Neural progenitor cell (in vitro differentiated cells): ENCODE results near the gene MFAP2. TPM values are rescaled to one million over a fixed set of nuclear protein-coding genes. Genes with fewer than 3 reads are reported as not detected.
A peak's percentile ranks its signal among the peaks of the same experiment; 100 is the strongest.

ENCODE experiments used
- DNase-seq: peaks from one replicate; pipeline ENCODE4 v3.0.0-alpha.2; 2016; ENCODE audit warnings: low spot score
- H2AFZ ChIP-seq: fragments of 200-600 bp; sonication (generic); replicated peaks from 2 replicates; pipeline ENCODE4 v1.6.1; 2016; ENCODE audit warnings: antibody characterized with exemption
- H3F3A ChIP-seq: fragments of 200-600 bp; sonication (generic); 2 replicates; pipeline ENCODE4 v1.6.1; 2016; ENCODE audit warnings: antibody characterized with exemption, low read depth
- H3K27ac ChIP-seq: fragments of 200-600 bp; sonication (generic); 2 replicates; pipeline ENCODE4 v1.5.1; 2016; ENCODE audit warnings: mild to moderate bottlenecking
- H3K27me3 ChIP-seq: fragments of 200-600 bp; sonication (generic); 2 replicates; pipeline ENCODE4 v1.6.1; 2016; ENCODE audit warnings: mild to moderate bottlenecking, moderate library complexity
- H3K36me3 ChIP-seq: fragments of 200-600 bp; sonication (generic); 2 replicates; pipeline ENCODE4 v1.5.1; 2016
- H3K4me1 ChIP-seq: fragments of 200-600 bp; sonication (generic); 2 replicates; pipeline ENCODE4 v1.6.1; 2016; ENCODE audit warnings: mixed run types
- H3K4me2 ChIP-seq: fragments of 200-600 bp; sonication (generic); 2 replicates; pipeline ENCODE4 v1.6.1; 2016
- H3K4me3 ChIP-seq: fragments of 200-600 bp; sonication (generic); 2 replicates; pipeline ENCODE4 v1.5.1; 2016
- H3K79me2 ChIP-seq: fragments of 200-600 bp; sonication (generic); 2 replicates; pipeline ENCODE4 v1.6.1; 2016; ENCODE audit warnings: low read depth
- H3K9ac ChIP-seq: fragments of 200-600 bp; sonication (generic); 2 replicates; pipeline ENCODE4 v1.6.1; 2016
- H3K9me3 ChIP-seq: fragments of 200-600 bp; sonication (generic); 2 replicates; pipeline ENCODE4 v1.5.1; 2016; ENCODE audit warnings: low read depth
- H4K20me1 ChIP-seq: fragments of 200-600 bp; sonication (generic); 2 replicates; pipeline ENCODE4 v1.6.1; 2016; ENCODE audit warnings: low read depth
- H3K27ac Mint-ChIP-seq: 3 replicates; pipeline ENCODE4 v1.8.0; 2021; ENCODE audit warnings: mixed read lengths
- H3K27me3 Mint-ChIP-seq: 2 replicates; pipeline ENCODE4 v1.8.0; 2022; ENCODE audit warnings: low read depth, mild to moderate bottlenecking, inconsistent platforms, moderate library complexity, mixed read lengths; ENCODE audit not compliant: insufficient read depth
- H3K36me3 Mint-ChIP-seq: 3 replicates; pipeline ENCODE4 v1.8.0; 2021; ENCODE audit warnings: mixed read lengths
- H3K4me1 Mint-ChIP-seq: 3 replicates; pipeline ENCODE4 v1.8.0; 2021; ENCODE audit warnings: mixed read lengths
- H3K4me3 Mint-ChIP-seq: 3 replicates; pipeline ENCODE4 v1.8.0; 2021; ENCODE audit warnings: mild to moderate bottlenecking, moderate library complexity, mixed read lengths
- H3K9me3 Mint-ChIP-seq: 3 replicates; pipeline ENCODE4 v1.8.0; 2020; ENCODE audit warnings: mixed read lengths
- CTCF ChIP-seq: fragments of 200-600 bp; sonication (generic); IDR thresholded peaks from 2 replicates; pipeline ENCODE4 v1.5.1; 2017; ENCODE audit warnings: antibody characterized with exemption, mild to moderate bottlenecking
- EZH2 ChIP-seq: fragments of 200-600 bp; sonication (generic); IDR thresholded peaks from 2 replicates; pipeline ENCODE4 v1.6.1; 2017; ENCODE audit warnings: antibody characterized with exemption, mild to moderate bottlenecking, moderate library complexity
- EZH2phosphoT487 ChIP-seq: fragments of 200-600 bp; sonication (generic); IDR thresholded peaks from 2 replicates; pipeline ENCODE4 v1.6.1; 2017; ENCODE audit warnings: antibody characterized with exemption
- total RNA-seq: library from RNA; depleted of rRNA; stranded (reverse); fragments of >200 nt; gene quantifications from 2 replicates; pipeline ENCODE4 v1.2.3, GENCODE V29; 2015; ENCODE audit warnings: low replicate concordance

The MFAP2 gene
- total RNA-seq, 1 donor from 2014 or later = 68.8 TPM

DNA sequence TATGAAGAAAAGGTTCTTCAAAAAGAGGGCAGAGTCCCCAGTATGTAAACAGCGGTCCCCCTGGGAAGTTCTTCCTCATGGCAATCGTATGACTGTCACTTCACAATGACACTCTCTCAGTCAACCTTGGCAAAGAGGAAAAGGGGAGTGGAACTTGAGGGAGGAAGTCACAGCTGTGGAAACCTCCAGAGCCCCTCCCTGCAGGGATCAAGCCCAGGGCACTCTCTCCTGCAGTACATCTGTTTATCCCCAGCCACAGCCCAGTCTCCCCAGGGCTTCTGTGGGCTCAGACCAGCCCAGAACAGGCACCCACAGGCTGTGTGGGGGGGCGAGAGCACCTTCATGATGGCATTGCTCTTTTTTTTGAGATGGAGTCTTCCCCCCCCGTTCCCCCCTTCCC, 29.3 kb upstream of the MFAP2 start:
- Mint-ChIP-seq H3K4me1 (peaks cover 35% of the 10 kb centered on the region), H3K4me3 (peak overlapping the region; percentile 67), H3K27me3 (peaks cover 2% of the 10 kb centered on the region), H3K27ac (no peak overlapping the region), H3K36me3 (no peaks in the 10 kb centered on the region), H3K9me3 (no peaks in the 10 kb centered on the region)
- H3K79me2 ChIP-seq = peaks cover 19% of the 10 kb centered on the region
- H3K9ac ChIP-seq = no peak overlapping the region
- H3K4me3 ChIP-seq = no peak overlapping the region
- peaks cover 24% of the 10 kb centered on the region for H4K20me1 ChIP-seq
- H3K9me3 ChIP-seq = no peaks in the 10 kb centered on the region
- no peak for TF ChIP-seq CTCF
- no peak for TF ChIP-seq EZH2
- TF ChIP-seq EZH2phosphoT487 = no peak
- H2AFZ ChIP-seq = no peak overlapping the region
- no peaks in the 10 kb centered on the region for H3K36me3 ChIP-seq
- H3K4me2 ChIP-seq = no peak overlapping the region
- no peaks in the 10 kb centered on the region for H3K27me3 ChIP-seq
- peaks cover 24% of the 10 kb centered on the region for H3F3A ChIP-seq
- no peak for DNase-seq
- H3K4me1 ChIP-seq = peaks cover 23% of the 10 kb centered on the region
- H3K27ac ChIP-seq = no peak overlapping the region

- Histone ChIP-seq H2AFZ (no peak overlapping the region), H3K36me3 (no peaks in the 10 kb centered on the region), H3K4me1 (peaks cover 14% of the 10 kb centered on the region), H3K4me3 (no peak overlapping the region), H3F3A (peaks cover 14% of the 10 kb centered on the region), H3K79me2 (peaks cover 19% of the 10 kb centered on the region), H3K27ac (no peak overlapping the region), H3K27me3 (no peaks in the 10 kb centered on the region), H3K9me3 (no peaks in the 10 kb centered on the region), H3K4me2 (no peak overlapping the region), H3K9ac (no peak overlapping the region), H4K20me1 (peaks cover 24% of the 10 kb centered on the region)
- Mint-ChIP-seq H3K4me1 (peaks cover 27% of the 10 kb centered on the region), H3K4me3 (no peak overlapping the region), H3K36me3 (no peaks in the 10 kb centered on the region), H3K27ac (no peak overlapping the region), H3K27me3 (peaks cover 2% of the 10 kb centered on the region), H3K9me3 (no peaks in the 10 kb centered on the region)
- TF ChIP-seq CTCF = no peak
- no peak for TF ChIP-seq EZH2phosphoT487
- TF ChIP-seq EZH2 = no peak
- no peak for DNase-seq
These were observed 27.9 kb upstream of the MFAP2 start for GRCh38 chr1:17008208-17008855.

DNA sequence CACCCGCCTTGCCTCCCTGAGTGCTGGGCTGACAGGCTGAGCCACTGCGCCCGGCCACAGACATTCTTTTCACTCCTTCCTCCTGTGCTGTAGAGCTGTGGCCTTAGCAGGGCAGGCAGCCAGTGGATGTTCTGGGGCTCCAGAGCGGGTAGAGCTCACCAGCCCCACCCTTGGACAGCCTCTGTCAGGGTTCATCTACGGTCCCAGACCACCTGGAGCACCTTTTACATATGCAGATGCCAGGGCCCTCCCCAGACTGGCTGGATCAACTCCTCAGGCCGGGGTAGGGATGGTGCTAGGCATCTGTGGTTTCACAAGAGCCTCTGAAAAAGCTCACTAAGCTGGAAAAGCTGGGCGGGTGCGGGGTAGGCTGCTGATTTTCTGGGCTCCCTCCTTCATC, 26.7 kb upstream of the MFAP2 start:
- Histone ChIP-seq H3F3A (peaks cover 3% of the 10 kb centered on the region), H4K20me1 (peaks cover 24% of the 10 kb centered on the region), H3K9ac (no peak overlapping the region), H3K27ac (no peak overlapping the region), H3K4me1 (peaks cover 2% of the 10 kb centered on the region), H3K4me3 (no peak overlapping the region), H3K9me3 (no peaks in the 10 kb centered on the region), H3K4me2 (no peak overlapping the region), H3K79me2 (peaks cover 19% of the 10 kb centered on the region), H3K36me3 (no peaks in the 10 kb centered on the region), H2AFZ (no peak overlapping the region), H3K27me3 (no peaks in the 10 kb centered on the region)
- Mint-ChIP-seq H3K4me3 (no peak overlapping the region), H3K36me3 (no peaks in the 10 kb centered on the region), H3K9me3 (no peaks in the 10 kb centered on the region), H3K27ac (no peak overlapping the region), H3K4me1 (peaks cover 15% of the 10 kb centered on the region), H3K27me3 (peaks cover 2% of the 10 kb centered on the region)
- TF ChIP-seq CTCF (no peak), EZH2phosphoT487 (no peak)
- DNase-seq = no peak
